A549 (cell line): ENCODE measurements around the gene PALLD.

Experiments used
- BCL3 ChIP-seq: fragments of >200 bp; sonication (Bioruptor Twin); formaldehyde crosslinking; IDR thresholded peaks from 3 replicates; pipeline ENCODE4 v1.6.1; 2016
- CEBPB ChIP-seq, 2 experiments: fragments of >200 bp in 1 of 2; sonication (Bioruptor Twin) in 1 of 2; formaldehyde crosslinking in 1 of 2; IDR thresholded peaks; 2 replicates each; pipeline ENCODE4 v1.6.1; 2012 to 2016
- CTCF ChIP-seq: fragments of >200 bp; sonication (Bioruptor Twin); formaldehyde crosslinking; IDR thresholded peaks from 3 replicates; pipeline ENCODE4 v1.5.1; 2016
- E2F6 ChIP-seq: IDR thresholded peaks from 2 replicates; pipeline ENCODE4 v1.6.1; 2012; ENCODE audit warnings: low read depth, borderline replicate concordance
- HOXA7 ChIP-seq: fragments of 250-450 bp; sonication (Bioruptor Pico); IDR thresholded peaks from 2 replicates; pipeline ENCODE4 v1.5.0; 2020; ENCODE audit warnings: mild to moderate bottlenecking, moderate library complexity
- KDM5A ChIP-seq: fragments of 200-600 bp; sonication (generic); IDR thresholded peaks from 2 replicates; pipeline ENCODE4 v1.6.1; 2016; ENCODE audit warnings: antibody characterized with exemption, mild to moderate bottlenecking
- MYC ChIP-seq: IDR thresholded peaks from 2 replicates; pipeline ENCODE4 v1.6.1; 2012; ENCODE audit warnings: mild to moderate bottlenecking, inconsistent platforms, low read length, improper control_type of control experiment, borderline replicate concordance
- NR3C1 ChIP-seq: fragments of >200 bp; sonication (Bioruptor Twin); formaldehyde crosslinking; IDR thresholded peaks from 3 replicates; pipeline ENCODE4 v1.6.1; 2017
- POLR2A ChIP-seq: IDR thresholded peaks from 2 replicates; pipeline ENCODE4 v1.6.1; 2012; ENCODE audit warnings: mild to moderate bottlenecking, low read length
- RAD21 ChIP-seq, 2 experiments: fragments of >200 bp in 1 of 2; sonication (Bioruptor Twin) in 1 of 2; formaldehyde crosslinking in 1 of 2; IDR thresholded peaks in 1 of 2; conservative IDR thresholded peaks in 1 of 2; 2 replicates in 1 of 2; 3 replicates in 1 of 2; pipeline ENCODE4 v1.6.1; 2012 to 2018; ENCODE audit warnings: inconsistent platforms in 1 of 2
- RARB ChIP-seq: fragments of 250-450 bp; sonication (Bioruptor Pico); IDR thresholded peaks from 2 replicates; pipeline ENCODE4 v1.8.0; 2021; ENCODE audit warnings: mild to moderate bottlenecking, moderate library complexity
- RFX5 ChIP-seq: fragments of 450-650 bp; IDR thresholded peaks from 2 replicates; pipeline ENCODE4 v1.7.1; 2014; ENCODE audit warnings: antibody characterized with exemption, mild to moderate bottlenecking, moderate library complexity
- TF ChIP-seq, protein P1 (sequence below): fragments of 200-600 bp; sonication (generic); IDR thresholded peaks from 2 replicates; pipeline ENCODE4 v1.6.1; 2016; ENCODE audit warnings: antibody characterized with exemption, mild to moderate bottlenecking, moderate library complexity

- TF ChIP-seq CTCF (no peak), RARB (no peak), E2F6 (no peak), KDM5A (no peak), MYC (no peak), RAD21 (conservative IDR thresholded peaks at IDR 0.05 in 1 of 2, IDR thresholded peaks at IDR 0.05 in 1 of 2) (no peak), NR3C1 (no peak), POLR2A (no peak), RFX5 (no peak), CEBPB (IDR thresholded peaks at IDR 0.05) (no peak), BCL3 (no peak), HOXA7 (no peak)
- TF ChIP-seq, protein P1, sequence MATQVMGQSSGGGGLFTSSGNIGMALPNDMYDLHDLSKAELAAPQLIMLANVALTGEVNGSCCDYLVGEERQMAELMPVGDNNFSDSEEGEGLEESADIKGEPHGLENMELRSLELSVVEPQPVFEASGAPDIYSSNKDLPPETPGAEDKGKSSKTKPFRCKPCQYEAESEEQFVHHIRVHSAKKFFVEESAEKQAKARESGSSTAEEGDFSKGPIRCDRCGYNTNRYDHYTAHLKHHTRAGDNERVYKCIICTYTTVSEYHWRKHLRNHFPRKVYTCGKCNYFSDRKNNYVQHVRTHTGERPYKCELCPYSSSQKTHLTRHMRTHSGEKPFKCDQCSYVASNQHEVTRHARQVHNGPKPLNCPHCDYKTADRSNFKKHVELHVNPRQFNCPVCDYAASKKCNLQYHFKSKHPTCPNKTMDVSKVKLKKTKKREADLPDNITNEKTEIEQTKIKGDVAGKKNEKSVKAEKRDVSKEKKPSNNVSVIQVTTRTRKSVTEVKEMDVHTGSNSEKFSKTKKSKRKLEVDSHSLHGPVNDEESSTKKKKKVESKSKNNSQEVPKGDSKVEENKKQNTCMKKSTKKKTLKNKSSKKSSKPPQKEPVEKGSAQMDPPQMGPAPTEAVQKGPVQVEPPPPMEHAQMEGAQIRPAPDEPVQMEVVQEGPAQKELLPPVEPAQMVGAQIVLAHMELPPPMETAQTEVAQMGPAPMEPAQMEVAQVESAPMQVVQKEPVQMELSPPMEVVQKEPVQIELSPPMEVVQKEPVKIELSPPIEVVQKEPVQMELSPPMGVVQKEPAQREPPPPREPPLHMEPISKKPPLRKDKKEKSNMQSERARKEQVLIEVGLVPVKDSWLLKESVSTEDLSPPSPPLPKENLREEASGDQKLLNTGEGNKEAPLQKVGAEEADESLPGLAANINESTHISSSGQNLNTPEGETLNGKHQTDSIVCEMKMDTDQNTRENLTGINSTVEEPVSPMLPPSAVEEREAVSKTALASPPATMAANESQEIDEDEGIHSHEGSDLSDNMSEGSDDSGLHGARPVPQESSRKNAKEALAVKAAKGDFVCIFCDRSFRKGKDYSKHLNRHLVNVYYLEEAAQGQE, result no peak
These were observed 198.4 kb downstream of the PALLD start for GRCh38 chr4:168695288-168695687.
